ENCODE results near the gene TESPA1. TPM values are rescaled to one million over a fixed set of nuclear protein-coding genes. Genes with fewer than 3 reads are reported as not detected.
A peak's percentile ranks its signal among the peaks of the same experiment; 100 is the strongest.

The TESPA1 gene
- total RNA-seq, 1 donor from 2014 or later = not detected

DNA sequence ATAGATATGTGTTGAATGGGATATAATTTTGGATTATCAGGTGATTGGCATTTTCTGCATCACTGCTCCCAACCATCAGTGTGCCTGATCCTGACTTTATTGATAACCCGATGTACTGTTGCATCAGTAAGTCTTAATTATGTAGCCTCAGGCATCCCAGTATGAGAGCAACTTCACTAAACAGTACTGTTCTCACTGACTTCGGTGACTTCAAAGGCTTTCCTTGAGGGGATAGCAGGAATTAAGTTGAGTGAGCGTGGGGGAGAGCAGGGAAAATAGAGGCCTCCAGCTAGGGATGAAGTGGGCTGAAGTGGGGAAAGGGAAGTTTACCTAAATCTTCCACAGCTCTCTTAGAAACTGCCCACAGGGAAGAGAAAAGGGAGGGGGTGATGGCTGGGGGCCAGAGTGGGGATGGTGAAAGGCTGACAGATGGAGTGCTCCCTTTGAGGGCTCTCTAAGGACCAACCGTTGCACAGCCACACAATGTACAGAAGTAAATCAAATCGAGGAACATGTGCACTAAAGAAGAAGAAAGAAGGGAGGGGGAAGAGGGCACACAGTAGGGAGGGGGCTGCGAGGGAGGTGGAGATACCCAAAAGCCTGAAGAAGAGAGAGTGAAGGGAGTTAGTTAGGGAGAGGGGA, 24.5 kb upstream of the TESPA1 start:
- no peaks in the 10 kb centered on the region for H3K36me3 Mint-ChIP-seq
- Histone ChIP-seq H4K20me1 (ENCODE audit: low read depth) (no peaks in the 10 kb centered on the region), H2AFZ (replicated peaks) (peak overlapping the region; percentile 15), H3K36me3 (no peaks in the 10 kb centered on the region), H3K4me2 (peak overlapping the region; percentile 31), H3K4me1 (peaks cover 15% of the 10 kb centered on the region), H3K4me3 (no peak overlapping the region), H3K79me2 (ENCODE audit: low read depth) (no peaks in the 10 kb centered on the region), H3K9ac (no peak overlapping the region), H3K9me3 (ENCODE audit: low read depth) (no peaks in the 10 kb centered on the region), H3K27me3 (no peaks in the 10 kb centered on the region), H3K27ac (no peak overlapping the region), H3F3A (ENCODE audit: low read depth) (peaks cover 4% of the 10 kb centered on the region)
- H3K9me3 Mint-ChIP-seq = peaks cover 11% of the 10 kb centered on the region
- DNase-seq (ENCODE audit: low spot score) = peak; percentile 68
- peak overlapping the region; percentile 34 for H3K27ac Mint-ChIP-seq
- H3K4me3 Mint-ChIP-seq = no peak overlapping the region
- TF ChIP-seq, protein P1, sequence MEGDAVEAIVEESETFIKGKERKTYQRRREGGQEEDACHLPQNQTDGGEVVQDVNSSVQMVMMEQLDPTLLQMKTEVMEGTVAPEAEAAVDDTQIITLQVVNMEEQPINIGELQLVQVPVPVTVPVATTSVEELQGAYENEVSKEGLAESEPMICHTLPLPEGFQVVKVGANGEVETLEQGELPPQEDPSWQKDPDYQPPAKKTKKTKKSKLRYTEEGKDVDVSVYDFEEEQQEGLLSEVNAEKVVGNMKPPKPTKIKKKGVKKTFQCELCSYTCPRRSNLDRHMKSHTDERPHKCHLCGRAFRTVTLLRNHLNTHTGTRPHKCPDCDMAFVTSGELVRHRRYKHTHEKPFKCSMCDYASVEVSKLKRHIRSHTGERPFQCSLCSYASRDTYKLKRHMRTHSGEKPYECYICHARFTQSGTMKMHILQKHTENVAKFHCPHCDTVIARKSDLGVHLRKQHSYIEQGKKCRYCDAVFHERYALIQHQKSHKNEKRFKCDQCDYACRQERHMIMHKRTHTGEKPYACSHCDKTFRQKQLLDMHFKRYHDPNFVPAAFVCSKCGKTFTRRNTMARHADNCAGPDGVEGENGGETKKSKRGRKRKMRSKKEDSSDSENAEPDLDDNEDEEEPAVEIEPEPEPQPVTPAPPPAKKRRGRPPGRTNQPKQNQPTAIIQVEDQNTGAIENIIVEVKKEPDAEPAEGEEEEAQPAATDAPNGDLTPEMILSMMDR (IDR thresholded peaks at IDR 0.05) = no peak
- TF ChIP-seq EZH2phosphoT487 (IDR thresholded peaks at IDR 0.05) (no peak), EZH2 (IDR thresholded peaks at IDR 0.05) (no peak)
- peaks cover 4% of the 10 kb centered on the region for H3K27me3 Mint-ChIP-seq (ENCODE audit: insufficient read depth, low read depth)
- peaks cover 20% of the 10 kb centered on the region for H3K4me1 Mint-ChIP-seq

DNA sequence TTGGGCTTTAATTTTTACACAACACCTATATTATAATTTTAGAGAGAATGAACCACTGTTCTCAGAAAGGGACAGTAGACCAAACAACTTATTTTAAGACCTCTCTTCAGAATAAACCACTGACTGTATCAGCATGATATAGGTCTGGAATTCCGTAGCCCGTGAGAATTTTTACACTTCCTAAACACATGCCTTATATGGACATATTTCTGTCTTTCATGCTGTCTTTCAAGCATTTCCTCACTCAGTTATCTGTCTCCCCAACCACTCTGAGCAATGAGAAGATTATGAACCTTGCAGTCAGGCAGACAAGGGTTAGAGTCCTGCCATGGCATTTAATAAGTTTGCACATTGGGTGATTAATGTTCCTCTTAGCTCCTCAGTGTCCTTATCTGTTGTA, 17.8 kb upstream of the TESPA1 start:
- no peaks in the 10 kb centered on the region for H3K36me3 ChIP-seq
- DNase-seq (ENCODE audit: low spot score) = no peak
- H3K9me3 Mint-ChIP-seq = no peaks in the 10 kb centered on the region
- peaks cover 9% of the 10 kb centered on the region for H3K4me1 Mint-ChIP-seq
- peaks cover 11% of the 10 kb centered on the region for H3F3A ChIP-seq (ENCODE audit: low read depth)
- H2AFZ ChIP-seq (replicated peaks) = no peak overlapping the region
- H3K27me3 ChIP-seq = no peaks in the 10 kb centered on the region
- TF ChIP-seq, protein P1 (IDR thresholded peaks at IDR 0.05) = no peak
- TF ChIP-seq EZH2 (IDR thresholded peaks at IDR 0.05) (no peak), EZH2phosphoT487 (IDR thresholded peaks at IDR 0.05) (no peak)
- H3K9me3 ChIP-seq (ENCODE audit: low read depth) = no peaks in the 10 kb centered on the region
- H4K20me1 ChIP-seq (ENCODE audit: low read depth) = no peaks in the 10 kb centered on the region
- no peak overlapping the region for H3K9ac ChIP-seq
- H3K79me2 ChIP-seq (ENCODE audit: low read depth) = no peaks in the 10 kb centered on the region
- H3K27ac ChIP-seq = no peak overlapping the region
- peaks cover 4% of the 10 kb centered on the region for H3K27me3 Mint-ChIP-seq (ENCODE audit: insufficient read depth, low read depth)
- H3K36me3 Mint-ChIP-seq = no peaks in the 10 kb centered on the region
- H3K4me3 Mint-ChIP-seq = no peak overlapping the region
- no peak overlapping the region for H3K27ac Mint-ChIP-seq
- no peak overlapping the region for H3K4me2 ChIP-seq
- H3K4me1 ChIP-seq = peaks cover 12% of the 10 kb centered on the region
- no peak overlapping the region for H3K4me3 ChIP-seq

DNA sequence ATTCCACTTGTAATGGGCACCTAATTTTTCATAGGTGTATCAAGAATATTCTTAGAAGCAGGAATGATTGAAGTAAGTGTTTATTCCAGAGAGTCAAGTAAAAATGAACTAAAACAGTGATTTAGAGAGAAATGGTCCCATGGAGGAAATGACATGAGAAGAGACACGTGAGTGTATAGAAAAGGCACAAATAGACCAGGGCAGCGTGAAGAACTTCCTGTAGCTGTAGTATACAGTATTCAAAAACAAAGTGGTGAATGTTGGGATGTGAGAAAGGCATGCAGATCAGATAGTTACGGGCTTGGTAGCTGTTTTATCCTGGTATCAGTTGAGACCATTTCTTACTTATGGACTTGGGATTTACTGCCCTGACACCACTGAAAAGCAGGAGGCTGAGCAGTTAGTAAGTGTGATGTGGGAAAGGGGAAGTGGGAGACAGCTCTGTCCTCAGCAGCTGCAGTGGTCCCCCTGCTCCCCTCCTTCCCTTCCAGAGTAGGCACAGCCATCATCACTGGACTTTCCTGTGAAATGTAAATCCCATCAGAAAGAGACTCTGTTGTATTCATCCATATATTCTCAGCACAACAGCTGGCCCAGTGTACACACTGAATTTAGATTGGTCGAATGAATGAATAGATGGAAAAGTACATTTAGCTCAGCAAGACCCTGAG, 16.8 kb upstream of the TESPA1 start:
- H3K27ac ChIP-seq = no peak overlapping the region
- no peaks in the 10 kb centered on the region for H3K36me3 ChIP-seq
- peaks cover 11% of the 10 kb centered on the region for H3F3A ChIP-seq (ENCODE audit: low read depth)
- no peaks in the 10 kb centered on the region for H3K79me2 ChIP-seq (ENCODE audit: low read depth)
- H3K36me3 Mint-ChIP-seq = no peaks in the 10 kb centered on the region
- DNase-seq (ENCODE audit: low spot score) = no peak
- H3K4me1 Mint-ChIP-seq = peaks cover 13% of the 10 kb centered on the region
- no peak overlapping the region for H3K4me3 Mint-ChIP-seq
- H3K9me3 ChIP-seq (ENCODE audit: low read depth) = no peaks in the 10 kb centered on the region
- no peak overlapping the region for H3K4me2 ChIP-seq
- TF ChIP-seq EZH2 (IDR thresholded peaks at IDR 0.05) (no peak), EZH2phosphoT487 (IDR thresholded peaks at IDR 0.05) (no peak)
- TF ChIP-seq, protein P1 (IDR thresholded peaks at IDR 0.05) = no peak
- no peaks in the 10 kb centered on the region for H4K20me1 ChIP-seq (ENCODE audit: low read depth)
- peaks cover 4% of the 10 kb centered on the region for H3K27me3 Mint-ChIP-seq (ENCODE audit: insufficient read depth, low read depth)
- H3K4me3 ChIP-seq = no peak overlapping the region
- no peaks in the 10 kb centered on the region for H3K27me3 ChIP-seq
- H2AFZ ChIP-seq (replicated peaks) = peak overlapping the region; percentile 1
- no peak overlapping the region for H3K9ac ChIP-seq
- H3K27ac Mint-ChIP-seq = no peak overlapping the region
- H3K4me1 ChIP-seq = peaks cover 13% of the 10 kb centered on the region
- no peaks in the 10 kb centered on the region for H3K9me3 Mint-ChIP-seq
